A673 (cell line): ENCODE measurements around the gene BRD4. TPM values are rescaled to one million over a fixed set of nuclear protein-coding genes. Genes with fewer than 3 reads are reported as not detected.

Source experiments
- BruUV-seq: library from RNA; stranded (reverse); fragments of 400-500 nt; replicated peaks from 2 replicates; lab custom pipeline; 2021; lab: Mats Ljungman, UMichigan
- CTCF ChIA-PET: fragments of 300-600 bp; sonication (Branson Sonifier 250); formaldehyde crosslinking; loops from one replicate; lab custom pipeline; 2022; ENCODE audit warnings: antibody characterized with exemption; lab: Charles Lee
- POLR2A ChIA-PET: fragments of 300-600 bp; sonication (Branson Sonifier 250); formaldehyde crosslinking; loops from one replicate; lab custom pipeline; 2022; ENCODE audit warnings: antibody characterized with exemption; ENCODE audit not compliant: low non-redundant PET; lab: Charles Lee
- DNase-seq: peaks from one replicate; pipeline ENCODE4 v3.0.0-alpha.2; 2015; ENCODE audit warnings: low spot score
- H3K27ac ChIP-seq: fragments of 200-600 bp; sonication (generic); 2 replicates; pipeline ENCODE4 v1.5.1; 2016; ENCODE audit warnings: mixed run types, low read depth, mild to moderate bottlenecking, mixed read lengths, antibody characterized with exemption, low read length; ENCODE audit not compliant: poor library complexity, severe bottlenecking
- H3K27me3 ChIP-seq: fragments of 200-600 bp; sonication (generic); replicated peaks from 2 replicates; pipeline ENCODE4 v1.6.1; 2017; ENCODE audit warnings: mixed run types, low read depth, mild to moderate bottlenecking, mixed read lengths, antibody characterized with exemption, low read length; ENCODE audit not compliant: insufficient read depth, poor library complexity
- H3K36me3 ChIP-seq: fragments of 200-600 bp; sonication (generic); 2 replicates; pipeline ENCODE4 v1.6.1; 2016; ENCODE audit warnings: mixed run types, mild to moderate bottlenecking, mixed read lengths, antibody characterized with exemption, low read length; ENCODE audit not compliant: insufficient read depth, poor library complexity, severe bottlenecking
- H3K4me1 ChIP-seq: fragments of 200-600 bp; sonication (generic); 2 replicates; pipeline ENCODE4 v1.6.1; 2017; ENCODE audit warnings: mixed run types, mild to moderate bottlenecking, mixed read lengths, antibody characterized with exemption, low read length; ENCODE audit not compliant: insufficient read depth, poor library complexity, severe bottlenecking
- H3K4me3 ChIP-seq: fragments of 200-600 bp; sonication (generic); 2 replicates; pipeline ENCODE4 v1.5.1; 2016; ENCODE audit warnings: low read depth, mixed run types, mild to moderate bottlenecking, mixed read lengths, low read length; ENCODE audit not compliant: poor library complexity, severe bottlenecking
- H3K9me3 ChIP-seq: fragments of 200-600 bp; sonication (generic); 2 replicates; pipeline ENCODE4 v1.6.1; 2016; ENCODE audit warnings: mixed run types, low read depth, mild to moderate bottlenecking, mixed read lengths, antibody characterized with exemption, low read length; ENCODE audit not compliant: poor library complexity, severe bottlenecking
- EZH2 ChIP-seq: fragments of 200-600 bp; sonication (generic); IDR thresholded peaks from 2 replicates; pipeline ENCODE4 v1.6.1; 2017; ENCODE audit warnings: borderline replicate concordance, low read depth, mild to moderate bottlenecking, mixed read lengths, antibody characterized with exemption, low read length; ENCODE audit not compliant: poor library complexity, severe bottlenecking
- intact Hi-C: fragments of 100-400 bp; cut with micrococcal nuclease; formaldehyde crosslinking; loops from one replicate; pipeline ENCODE4 v1.10.0; 2022; ENCODE audit not compliant: unreplicated experiment
- total RNA-seq: library from RNA; stranded (reverse); gene quantifications from 2 replicates; pipeline ENCODE4 v1.2.3, GENCODE V29; 2021
- TF ChIP-seq, protein P1 (sequence below): fragments of 300-800, 200-600 bp; sonication (generic); conservative IDR thresholded peaks from 2 replicates; pipeline ENCODE4 v1.5.1; 2017; ENCODE audit warnings: low read depth, mild to moderate bottlenecking, antibody characterized with exemption, low read length, moderate library complexity, mixed read lengths

Gene BRD4
- total RNA-seq, 1 experiment from 2014 or later: 174 TPM

DNA sequence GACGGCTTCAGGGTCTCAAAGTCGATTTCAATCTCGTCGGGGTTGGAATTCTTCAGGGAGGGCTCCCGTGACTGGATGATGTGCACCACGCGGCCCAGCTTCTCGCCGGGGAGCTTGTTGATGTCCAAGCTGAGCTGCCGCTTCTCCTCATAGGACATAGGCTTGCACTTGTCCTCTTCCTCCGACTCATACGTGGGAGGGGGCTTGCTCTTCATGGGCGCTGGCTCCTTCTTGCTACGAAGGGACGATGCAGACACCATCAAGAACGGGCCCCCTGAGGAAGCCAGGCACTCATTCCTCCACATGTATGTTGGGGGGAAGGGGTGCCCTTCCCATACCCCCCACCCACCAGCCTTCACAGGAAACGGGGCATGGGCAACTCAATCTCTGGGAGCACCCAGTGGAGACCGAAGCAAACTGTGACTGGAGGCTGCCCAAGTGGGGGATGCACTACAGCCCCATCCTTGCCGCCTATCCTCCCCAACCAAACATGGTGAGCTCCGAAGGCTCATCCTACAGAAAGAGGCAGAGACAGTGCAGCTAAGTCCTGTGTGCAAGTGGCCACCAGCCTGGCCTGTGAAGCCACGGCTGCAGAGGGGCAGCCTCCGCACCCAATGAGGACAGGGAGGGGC is 76.9 kb downstream of the BRD4 start:
- TF ChIP-seq EZH2: no peak
- TF ChIP-seq, protein P1, sequence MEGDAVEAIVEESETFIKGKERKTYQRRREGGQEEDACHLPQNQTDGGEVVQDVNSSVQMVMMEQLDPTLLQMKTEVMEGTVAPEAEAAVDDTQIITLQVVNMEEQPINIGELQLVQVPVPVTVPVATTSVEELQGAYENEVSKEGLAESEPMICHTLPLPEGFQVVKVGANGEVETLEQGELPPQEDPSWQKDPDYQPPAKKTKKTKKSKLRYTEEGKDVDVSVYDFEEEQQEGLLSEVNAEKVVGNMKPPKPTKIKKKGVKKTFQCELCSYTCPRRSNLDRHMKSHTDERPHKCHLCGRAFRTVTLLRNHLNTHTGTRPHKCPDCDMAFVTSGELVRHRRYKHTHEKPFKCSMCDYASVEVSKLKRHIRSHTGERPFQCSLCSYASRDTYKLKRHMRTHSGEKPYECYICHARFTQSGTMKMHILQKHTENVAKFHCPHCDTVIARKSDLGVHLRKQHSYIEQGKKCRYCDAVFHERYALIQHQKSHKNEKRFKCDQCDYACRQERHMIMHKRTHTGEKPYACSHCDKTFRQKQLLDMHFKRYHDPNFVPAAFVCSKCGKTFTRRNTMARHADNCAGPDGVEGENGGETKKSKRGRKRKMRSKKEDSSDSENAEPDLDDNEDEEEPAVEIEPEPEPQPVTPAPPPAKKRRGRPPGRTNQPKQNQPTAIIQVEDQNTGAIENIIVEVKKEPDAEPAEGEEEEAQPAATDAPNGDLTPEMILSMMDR: no peak
- ChIA-PET POLR2A (no interaction called here), CTCF (interaction anchor here (0.7 kb wide), 1 partner anchor 338 kb away, joined by 3 read pairs; no protein-coding TSS in a partner anchor)
- Histone ChIP-seq H3K4me3 (no peak overlapping the region), H3K4me1 (peaks cover 21% of the 10 kb centered on the region), H3K36me3 (peaks cover 81% of the 10 kb centered on the region), H3K27ac (no peak overlapping the region), H3K9me3 (no peaks in the 10 kb centered on the region), H3K27me3 (no peaks in the 10 kb centered on the region)
- TSS peak; percentile 92 for BruUV-seq
- intact Hi-C loops: loop anchor here (10.0 kb wide), 1 partner anchor 161 kb away; no protein-coding TSS in a partner anchor
- DNase-seq: no peak

DNA sequence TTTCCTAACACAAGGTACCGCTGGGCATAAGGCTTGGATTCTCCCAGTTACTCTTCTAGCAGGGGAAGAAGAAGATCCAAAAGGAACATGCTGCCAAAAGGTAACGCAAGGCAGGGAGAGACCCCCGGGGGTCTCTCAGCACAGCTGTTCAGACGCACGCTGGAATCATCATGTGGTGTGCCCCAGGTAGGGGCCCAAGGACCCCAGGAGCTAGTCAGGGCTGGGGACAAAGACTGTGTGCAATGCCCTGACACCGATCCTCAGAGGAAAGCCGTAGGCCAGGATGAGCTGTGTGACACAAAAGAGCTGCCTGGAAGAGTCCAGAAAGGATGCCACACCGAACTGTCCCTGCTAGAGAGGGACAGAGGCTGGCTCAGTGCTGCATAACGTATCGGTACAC is 77.8 kb downstream of the BRD4 start:
- no peak for TF ChIP-seq EZH2
- TF ChIP-seq, protein P1: no peak
- H3K4me3 ChIP-seq: no peak overlapping the region
- H3K27ac ChIP-seq: no peak overlapping the region
- CTCF ChIA-PET: no interaction called here
- H3K36me3 ChIP-seq: peaks cover 74% of the 10 kb centered on the region
- DNase-seq: no peak
- no peaks in the 10 kb centered on the region for H3K27me3 ChIP-seq
- no TSS peak for BruUV-seq
- intact Hi-C loops: loop anchor here (10.0 kb wide), 1 partner anchor 160 kb away; no protein-coding TSS in a partner anchor
- no peaks in the 10 kb centered on the region for H3K9me3 ChIP-seq
- peaks cover 21% of the 10 kb centered on the region for H3K4me1 ChIP-seq
- POLR2A ChIA-PET: no interaction called here

DNA sequence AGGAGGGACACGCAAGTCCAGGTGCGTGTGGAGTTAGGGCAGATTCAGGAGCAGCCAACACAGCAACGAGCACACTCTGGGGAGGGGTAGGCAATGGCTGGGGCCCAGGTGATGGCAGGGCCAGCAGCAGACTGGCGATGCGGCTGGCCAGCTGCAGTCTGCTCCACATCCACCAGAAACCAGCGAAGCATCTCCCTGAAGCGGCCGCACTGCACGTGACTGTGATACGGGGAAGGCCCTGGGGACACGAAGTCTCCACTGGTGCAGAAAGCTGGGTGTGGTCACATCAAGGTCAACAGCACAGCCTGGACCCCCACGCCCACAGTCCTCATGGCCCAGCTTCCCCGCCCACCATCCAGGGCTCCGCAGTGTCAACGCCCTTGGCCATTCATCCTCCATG is 78.8 kb downstream of the BRD4 start:
- intact Hi-C loops: loop anchor here (10.0 kb wide), 1 partner anchor 159 kb away; no protein-coding TSS in a partner anchor
- Histone ChIP-seq H3K4me3 (no peak overlapping the region), H3K27me3 (no peaks in the 10 kb centered on the region), H3K36me3 (peaks cover 74% of the 10 kb centered on the region), H3K9me3 (no peaks in the 10 kb centered on the region), H3K4me1 (peaks cover 21% of the 10 kb centered on the region), H3K27ac (no peak overlapping the region)
- no TSS peak for BruUV-seq
- DNase-seq: no peak
- TF ChIP-seq, protein P1: no peak
- TF ChIP-seq EZH2: no peak
- ChIA-PET CTCF (interaction anchor here (0.6 kb wide), 1 partner anchor 95 kb away, joined by 5 read pairs; no protein-coding TSS in a partner anchor), POLR2A (no interaction called here)
